Ramos (cell line): Measurements from ENCODE around the gene WASHC3.
"Not testable (repeated sequence)": the region's sequence is repeated elsewhere in the genome, so short reads cannot be mapped to it uniquely, and the experiment has no call there.

ENCODE experiments used
- in situ Hi-C: fragments of 300-500 bp; cut with MboI; formaldehyde crosslinking; loops from one replicate; pipeline ENCODE4 v1.14.3; 2022; ENCODE audit warnings: low sequenced_read_pairs; ENCODE audit not compliant: unreplicated experiment

WASHC3 gene

DNA sequence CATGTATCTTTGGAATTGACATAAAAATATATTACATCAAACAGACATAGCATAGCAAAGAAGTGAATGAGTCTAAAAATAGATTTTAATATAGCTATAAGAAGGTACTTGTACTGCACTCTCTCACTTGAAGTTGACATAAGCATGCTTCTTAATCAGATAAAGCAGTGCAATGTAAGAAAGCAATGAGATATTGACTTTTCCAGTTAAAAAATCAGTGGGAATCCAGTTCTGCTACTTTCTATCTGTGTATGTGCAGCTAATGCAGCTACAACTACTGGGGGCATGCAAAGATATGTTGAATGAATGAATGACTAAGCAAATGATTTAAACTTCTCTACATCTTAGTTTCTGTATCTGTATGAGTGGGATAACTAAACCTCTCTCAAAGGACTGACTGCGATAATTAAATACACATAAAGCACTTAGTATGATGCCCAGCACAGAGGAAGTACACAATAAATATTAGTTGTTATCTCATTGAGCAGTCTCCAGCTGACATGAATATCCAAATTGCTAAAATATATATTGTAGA, 10.3 kb downstream of the WASHC3 start:
- in situ Hi-C loops: no loop called here

DNA sequence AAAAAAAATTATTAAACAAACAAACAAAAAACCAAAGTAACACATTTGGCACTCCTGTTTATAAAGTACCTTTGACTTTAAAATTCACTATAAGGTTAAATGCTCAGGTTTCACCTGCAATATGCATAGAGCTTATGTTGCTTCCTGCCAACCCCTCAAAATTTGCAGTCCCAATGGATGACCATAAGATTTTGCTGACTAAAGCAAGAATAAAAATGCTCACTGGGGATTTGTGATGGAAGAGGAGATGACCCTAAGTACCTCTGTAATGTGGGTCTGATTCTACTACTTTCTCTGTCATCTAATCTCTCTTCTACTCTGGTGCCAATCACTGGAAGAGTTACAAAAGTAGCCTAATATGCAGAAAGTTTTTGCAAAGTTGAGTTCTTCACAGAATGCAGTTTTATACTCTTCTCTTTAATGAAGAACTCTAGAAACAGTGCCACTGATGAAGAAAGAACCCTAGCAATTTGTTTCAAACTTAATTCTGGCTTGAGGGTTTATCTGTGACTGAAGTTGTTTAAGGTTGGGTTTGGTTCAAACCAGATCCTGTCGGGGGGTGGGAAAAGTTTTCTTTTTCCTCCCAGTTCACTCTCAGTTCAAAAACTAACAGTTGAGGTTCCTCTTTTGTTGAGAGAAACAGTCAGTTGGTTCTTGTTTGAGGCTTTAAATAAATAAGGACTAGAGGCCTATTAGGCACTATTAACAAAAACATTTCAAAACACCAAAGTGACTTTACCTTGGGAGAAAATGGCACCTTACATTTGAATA, 10.9 kb downstream of the WASHC3 start:
- in situ Hi-C loops: no loop called here

DNA sequence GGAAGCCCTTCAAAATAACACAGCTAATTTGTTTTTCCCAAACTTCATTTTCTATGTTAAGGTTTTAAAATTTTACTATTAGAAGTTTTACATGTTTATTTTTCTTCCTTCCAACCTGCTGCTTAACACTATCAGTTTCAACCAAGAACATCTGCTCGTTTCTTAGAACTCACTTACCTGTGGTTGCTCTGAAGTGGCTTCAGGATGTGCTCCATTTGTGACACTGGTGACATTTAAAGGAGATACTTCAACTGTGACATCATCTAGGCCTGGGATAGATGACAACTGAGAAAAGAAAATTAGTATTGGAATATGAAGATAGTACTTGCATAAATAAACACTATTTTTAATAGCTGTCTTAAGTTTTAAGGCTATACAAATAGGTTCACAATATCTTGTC, 17.9 kb downstream of the WASHC3 start:
- in situ Hi-C loops: no loop called here

DNA sequence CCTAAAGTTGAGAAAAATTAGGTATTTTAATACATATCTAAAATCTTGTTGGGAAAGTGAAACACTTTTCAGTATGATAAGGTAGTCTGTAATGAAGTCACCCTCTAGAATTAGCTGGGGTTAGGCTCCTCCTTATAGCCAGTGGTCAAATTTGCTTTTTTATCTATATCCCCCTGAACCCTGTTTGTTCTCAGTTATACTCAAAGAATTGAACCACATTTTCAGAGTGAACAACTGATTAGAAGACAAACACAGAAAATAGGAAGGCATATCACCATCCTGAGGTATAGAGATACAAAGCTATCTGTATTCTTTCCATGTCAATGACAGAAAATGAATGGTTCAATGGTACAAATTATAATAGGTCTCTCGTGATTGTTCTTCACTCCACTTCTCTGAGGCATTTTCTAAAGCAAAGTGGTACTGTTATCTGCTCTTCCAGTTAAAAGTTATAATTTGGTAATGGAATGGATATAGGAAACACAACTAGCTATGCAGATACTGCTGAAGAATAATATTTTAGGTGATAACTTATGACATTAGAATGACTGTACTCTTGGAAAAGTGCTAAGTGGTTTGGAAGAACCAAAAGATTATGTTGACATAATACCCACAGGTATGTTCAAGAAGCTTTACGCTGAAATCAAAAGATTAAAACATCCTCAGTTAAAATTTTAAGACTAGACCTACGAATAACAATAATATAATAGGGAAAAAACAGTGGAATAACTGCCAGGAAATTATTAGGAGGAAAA, 27.6 kb downstream of the WASHC3 start:
- in situ Hi-C loops: no loop called here

DNA sequence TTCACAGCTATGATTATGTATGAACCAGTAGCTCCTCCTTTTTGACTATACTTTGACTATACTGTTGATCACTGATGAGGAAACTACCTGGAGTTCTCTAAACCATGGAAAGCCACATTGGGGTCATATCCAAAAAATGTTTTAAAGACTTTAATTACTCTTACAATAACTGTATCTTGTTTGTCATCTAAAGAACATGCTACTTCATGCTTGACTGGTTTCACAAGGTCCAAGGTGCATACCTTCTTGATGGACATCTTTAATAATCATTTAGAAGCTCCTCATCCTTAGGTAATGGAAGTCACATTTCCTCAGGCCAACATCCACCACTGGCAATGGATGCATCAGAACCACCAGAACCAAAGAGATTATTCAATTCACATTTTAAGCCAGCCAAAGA, 29.9 kb downstream of the WASHC3 start:
- in situ Hi-C loops: no loop called here

DNA sequence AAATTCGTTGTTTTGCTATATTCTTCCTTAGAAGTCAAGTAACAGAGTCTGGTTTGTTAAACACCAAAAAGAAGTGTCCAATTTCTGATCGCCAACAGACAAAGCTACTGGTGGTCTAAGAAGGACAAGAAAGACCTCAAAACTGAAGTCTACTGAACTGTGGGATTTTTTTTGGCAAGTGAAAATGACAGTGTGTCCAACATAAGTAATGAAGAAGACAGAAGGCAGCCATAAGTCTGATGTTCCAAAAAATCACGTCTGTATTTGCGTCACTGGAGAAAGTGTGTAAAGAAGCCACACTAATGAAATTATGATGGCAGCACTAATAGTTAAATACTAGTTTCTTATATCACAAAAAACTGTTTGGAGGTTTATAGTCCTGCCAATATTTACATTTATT, 32.6 kb downstream of the WASHC3 start:
- in situ Hi-C loops: no loop called here

DNA sequence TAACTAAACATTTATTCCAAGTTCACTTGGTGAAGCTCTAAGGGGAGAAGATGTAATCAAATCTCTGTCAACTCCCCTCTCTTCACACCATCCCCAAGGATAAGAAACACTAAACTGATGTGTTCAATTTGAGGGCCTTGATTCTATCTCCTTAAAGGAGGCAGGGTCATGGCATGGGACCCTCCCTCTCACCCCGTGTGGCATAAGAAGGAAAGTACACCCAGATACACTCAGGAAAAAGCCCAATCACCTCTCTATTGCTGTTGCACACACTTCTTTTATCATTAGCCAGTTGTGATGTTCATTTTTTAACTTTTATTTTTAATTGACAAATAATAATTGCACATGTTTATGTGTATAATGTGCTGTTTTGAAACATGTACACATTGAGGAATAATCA, 35.1 kb downstream of the WASHC3 start:
- in situ Hi-C loops: no loop called here

DNA sequence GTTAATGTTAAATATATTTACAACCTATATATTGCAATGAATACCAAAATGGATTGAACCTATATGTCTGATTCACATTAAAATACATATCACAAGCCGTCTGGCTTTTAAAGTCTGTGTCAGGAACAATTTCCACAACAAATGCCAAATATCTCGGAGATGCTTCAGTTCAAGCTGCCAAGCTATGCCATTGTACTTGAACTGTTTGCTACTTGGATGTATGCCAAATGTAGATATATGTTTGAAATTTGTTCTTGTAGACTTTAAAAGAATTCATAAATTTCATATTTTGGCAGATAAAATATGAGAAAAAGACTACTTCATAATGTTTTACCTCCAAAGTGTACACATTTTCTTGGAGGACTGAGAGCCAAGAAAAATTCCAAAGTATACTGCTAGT, 37.0 kb downstream of the WASHC3 start:
- in situ Hi-C loops: no loop called here

DNA sequence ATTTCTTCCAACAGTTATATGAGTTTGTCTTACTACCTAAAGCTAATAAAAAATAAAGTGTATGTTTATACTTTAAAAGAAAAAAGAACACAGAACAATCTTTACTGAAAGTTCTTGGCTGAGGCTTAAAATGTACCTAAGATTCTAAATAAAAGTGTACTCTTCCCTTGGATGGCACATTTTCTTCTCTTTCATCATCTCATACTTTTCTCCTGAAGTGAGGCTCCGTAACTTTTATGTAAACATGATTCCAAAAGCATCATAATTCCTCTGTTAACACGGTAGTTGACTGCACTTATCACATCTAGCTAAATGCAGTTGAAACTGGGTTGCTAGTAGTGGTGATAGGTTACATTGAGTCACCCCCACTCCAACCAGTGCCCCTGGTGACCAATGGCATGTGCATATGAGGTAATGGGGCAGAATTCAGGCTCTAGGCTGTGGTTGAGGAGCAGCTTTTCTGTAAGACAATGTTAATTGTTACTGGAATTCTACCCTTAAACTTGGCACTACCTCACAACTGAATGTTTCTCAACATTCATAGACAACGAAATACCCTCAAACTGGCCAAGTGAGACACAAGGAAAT, 38.4 kb downstream of the WASHC3 start:
- in situ Hi-C loops: no loop called here

DNA sequence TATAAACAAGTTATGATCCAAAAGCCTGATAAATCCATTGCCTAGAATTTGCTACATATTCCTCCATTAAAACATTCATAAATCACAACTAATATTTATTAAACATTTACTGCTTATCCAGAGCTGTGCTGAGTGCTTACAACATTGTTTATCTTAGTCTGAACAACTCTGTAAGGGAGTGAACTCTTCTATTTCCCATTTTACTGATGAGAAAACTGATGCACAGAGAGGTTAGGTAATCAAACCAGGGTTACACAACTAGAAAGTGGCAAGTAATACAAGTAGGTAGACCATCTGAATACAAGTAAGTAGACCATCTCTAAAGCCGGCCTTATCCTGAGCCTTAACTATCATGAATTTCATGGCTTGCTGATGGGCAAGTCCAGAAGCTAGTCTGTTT, 39.5 kb downstream of the WASHC3 start:
- in situ Hi-C loops: no loop called here

DNA sequence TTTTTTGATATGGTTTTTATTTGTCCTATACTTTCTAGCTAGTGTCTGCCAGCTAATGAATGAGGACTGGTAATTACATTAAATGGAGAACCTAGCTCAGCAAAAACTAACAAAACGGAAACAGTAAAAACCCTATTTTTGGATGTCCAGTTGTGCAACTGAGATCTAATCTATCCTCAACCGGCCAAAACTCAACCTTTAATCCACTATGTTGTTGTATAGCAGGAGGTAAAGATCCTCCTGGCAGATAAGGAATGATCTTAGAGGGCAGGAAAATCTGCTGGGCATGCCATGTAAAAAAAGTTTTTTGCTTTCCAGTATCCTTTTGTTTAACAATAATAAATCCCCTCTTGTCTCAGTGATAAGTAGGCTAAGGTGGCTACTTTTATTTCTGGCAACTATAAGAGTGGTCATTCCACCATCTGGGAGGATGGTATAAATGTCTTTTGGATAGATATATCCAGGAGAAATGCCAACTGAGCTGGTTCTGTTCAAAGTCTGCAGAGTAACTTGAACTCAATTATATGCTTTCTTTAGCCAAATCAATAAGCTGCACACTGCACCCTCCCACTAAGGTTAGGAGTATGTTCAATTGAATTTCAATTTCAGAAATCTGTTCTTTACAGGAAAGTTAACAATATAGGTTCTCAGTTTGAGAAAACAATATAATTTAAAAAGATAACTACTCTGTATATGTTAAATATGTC, 40.1 kb downstream of the WASHC3 start:
- in situ Hi-C loops: no loop called here

DNA sequence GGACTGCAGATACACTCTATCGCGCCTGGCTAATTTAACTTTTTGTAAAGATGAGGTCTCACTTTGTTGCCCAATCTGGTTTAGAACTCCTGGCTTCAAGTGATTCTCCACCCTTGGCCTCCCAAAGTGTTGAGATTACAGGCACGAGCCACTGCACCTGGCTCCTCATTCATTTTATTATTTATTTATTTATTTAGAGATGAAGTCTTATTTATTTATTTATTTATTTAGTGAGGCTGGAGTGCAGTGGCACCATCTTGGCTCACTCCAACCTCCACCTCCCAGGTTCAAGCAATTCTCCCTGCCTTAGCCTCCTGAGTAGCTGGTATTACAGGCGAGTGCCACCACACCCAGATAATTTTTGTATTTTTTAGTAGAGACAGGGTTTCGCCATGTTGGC, 43.2 kb downstream of the WASHC3 start:
- in situ Hi-C loops: not testable (repeated sequence)

DNA sequence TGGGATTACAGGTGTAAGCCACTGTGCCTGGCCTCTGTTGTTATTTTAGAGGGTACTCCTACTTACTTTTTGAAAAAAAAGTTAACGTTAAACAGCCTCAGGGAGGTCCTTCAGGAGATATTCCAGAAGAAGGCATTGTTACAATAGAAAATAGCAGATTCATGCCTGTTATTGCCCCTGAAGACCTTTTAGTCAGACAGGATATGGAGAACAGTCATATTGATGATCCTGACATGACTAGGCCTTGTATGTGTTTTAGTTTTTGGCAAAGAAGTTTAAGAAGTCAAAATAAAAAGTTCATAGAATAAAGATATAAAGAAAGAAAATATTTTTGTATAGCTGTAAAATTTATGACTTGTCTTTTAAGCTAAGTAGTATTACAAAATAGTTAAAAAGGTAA, 45.3 kb downstream of the WASHC3 start:
- in situ Hi-C loops: no loop called here

DNA sequence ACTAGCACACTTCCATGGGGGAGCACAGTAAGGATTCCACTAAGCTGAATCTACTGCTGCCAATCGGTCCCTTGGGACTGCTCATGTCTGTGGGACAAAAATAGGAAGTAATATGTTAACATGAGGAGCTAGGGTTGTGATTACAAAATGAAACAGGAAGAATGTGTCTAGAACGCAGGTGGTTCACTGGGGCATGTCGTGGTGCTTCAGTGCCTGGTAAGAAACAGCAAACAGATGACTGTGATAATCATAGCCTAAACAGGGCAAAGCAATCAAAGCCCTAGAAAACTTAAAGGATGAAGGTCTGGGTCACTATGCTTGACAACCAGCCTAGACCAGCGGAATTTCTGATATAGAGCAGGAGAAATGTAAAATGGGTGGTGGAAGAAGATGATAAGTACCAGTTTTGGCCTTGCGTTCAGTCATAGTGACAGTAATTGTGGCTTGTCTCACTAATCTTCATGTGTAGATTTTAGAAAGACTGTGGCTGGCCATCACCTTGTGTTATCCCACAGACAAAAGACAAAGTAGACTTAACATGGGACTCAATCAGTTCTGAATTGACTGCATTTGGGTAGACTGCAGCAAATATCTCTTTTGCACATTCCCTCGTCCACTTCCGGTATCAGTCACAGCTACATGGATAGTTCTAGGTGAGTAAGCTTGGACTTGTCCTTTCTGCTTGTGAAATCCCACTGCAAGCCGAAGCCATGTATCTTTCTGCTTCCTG, 51.4 kb downstream of the WASHC3 start:
- in situ Hi-C loops: no loop called here

DNA sequence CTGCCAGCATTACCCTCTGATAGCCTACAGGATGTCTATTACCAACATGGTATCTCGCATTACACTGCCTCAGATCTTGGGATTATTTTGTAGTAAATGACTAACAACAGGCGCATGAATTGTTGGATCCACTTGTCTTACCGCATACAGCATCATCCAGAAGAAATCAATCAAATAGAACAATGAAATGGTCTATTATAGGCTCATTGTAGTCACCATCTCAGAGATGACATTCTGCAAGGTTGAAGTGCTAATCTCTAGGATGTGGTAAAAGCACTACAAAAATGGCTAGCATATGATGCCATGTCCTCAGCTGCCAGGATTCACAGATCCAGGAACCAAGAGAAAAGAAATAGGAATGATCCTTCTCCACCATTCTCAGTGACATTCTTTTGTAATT, 52.0 kb downstream of the WASHC3 start:
- in situ Hi-C loops: no loop called here

DNA sequence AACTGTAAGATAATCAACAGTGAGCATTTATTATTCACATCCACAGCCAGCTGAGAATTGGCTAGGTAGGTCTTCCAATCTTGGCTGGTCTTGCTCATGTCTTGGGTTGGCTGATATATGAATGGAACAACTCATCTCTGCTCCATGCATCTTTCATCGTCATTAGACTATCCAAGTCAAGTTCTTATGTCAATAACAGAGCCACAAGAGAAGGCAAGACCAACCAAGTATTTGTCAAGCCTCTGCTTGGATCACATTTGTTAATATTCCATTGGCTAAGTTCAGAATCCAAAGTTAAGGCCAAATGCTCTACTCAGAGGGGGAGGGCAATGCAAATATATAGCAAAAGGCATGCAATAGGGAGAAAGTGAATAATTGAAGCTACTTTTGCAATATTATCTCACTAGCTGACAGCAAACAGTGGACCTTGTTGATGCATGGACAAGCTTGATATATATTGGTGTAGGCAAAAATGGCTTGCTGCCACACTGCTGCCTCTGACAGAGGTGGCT, 53.1 kb downstream of the WASHC3 start:
- in situ Hi-C loops: no loop called here

DNA sequence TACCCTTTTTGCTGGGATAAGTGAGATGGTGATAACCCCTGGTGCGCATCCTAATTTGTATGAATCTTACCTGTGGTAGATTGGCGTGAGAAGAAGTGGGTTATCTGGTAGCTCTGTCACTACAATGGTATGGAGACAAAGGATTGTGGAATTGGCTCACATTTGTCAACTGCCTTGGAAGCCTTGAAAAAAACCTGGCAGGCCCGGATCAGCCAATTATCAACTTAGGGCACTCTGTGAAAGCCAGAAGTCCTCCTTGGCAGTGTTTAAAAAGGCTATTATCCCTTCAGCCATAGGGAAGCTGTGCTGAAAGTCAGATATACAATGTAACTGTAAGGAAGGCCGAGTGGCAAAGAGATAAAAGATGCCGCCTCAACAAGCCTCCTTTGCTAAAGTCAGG, 56.5 kb downstream of the WASHC3 start:
- in situ Hi-C loops: no loop called here

DNA sequence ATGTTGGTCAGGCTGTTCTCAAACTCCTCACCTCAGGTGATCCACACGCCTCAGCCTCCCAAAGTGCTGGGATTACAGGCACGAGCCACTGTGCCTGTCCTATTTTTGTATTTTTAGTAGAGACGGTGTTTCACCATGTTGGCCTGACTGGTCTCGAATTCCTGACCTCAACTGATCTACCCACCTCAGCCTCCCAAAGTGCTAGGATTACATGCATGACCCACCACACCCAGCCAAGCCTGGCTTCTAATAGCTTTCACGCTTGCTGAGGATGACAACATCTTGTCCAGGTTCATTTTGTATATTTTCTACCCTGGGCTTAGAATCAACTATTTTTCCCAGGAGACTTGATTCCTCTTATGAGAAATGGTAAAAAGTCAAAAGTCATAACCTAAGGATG, 64.7 kb downstream of the WASHC3 start:
- in situ Hi-C loops: no loop called here

DNA sequence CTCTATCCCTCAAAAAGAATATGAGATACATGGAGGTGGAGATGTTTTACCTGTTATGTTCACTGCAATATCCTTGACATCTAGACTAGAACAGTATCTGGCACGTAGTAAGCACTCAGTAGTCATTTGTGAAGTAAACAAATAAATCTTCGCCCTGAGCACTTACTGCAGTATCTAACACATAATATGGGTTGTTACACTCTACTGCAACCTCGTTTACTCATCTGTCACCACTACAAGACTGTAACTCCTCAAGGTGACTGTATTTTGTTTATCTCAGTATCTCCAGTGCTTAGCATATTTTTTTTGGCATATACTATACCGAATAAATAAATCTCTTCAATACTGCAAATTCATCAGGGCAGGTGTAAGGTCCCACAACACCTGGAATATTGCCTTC, 66.1 kb downstream of the WASHC3 start:
- in situ Hi-C loops: no loop called here

DNA sequence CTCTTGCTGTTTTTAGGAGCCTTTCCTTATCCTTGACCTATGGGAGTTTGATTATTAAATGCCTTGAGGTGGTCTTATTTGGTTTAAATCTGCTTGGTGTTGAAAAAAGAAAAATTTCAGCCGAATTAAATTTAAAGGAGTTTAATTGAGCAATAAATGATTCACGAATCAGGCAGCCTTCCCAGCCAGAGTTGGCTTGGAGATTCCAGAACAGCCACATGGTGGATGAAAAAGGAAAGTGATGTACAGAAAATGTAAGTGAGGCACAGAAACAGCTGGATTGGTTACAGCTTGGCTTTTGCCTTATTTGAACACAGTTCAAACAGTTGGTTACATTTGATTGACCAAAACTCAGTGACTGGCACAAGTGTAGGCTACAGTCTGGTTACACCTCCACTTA, 69.7 kb downstream of the WASHC3 start:
- in situ Hi-C loops: no loop called here
